ENCODE data around the gene SH3TC2.

Gene SH3TC2

DNA sequence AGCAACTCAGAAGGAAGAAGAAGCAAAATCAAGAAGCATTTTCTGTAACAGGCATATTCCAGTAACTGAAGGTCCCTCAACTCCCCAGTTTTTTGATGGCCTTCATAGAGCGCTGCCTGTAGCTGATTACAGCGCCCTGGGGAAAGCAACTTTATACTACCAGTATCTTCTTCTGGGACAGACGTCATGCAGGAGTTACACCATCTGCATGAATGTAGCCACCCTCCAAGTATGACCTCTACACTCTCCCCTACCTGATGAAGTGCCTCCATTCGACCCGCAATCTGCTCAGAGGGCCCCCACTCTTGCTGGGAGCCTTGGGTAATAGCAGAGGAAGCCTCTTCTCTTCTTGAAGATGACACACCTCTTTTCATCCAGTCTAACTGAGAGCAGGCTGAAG, 21.0 kb upstream of the SH3TC2 start (continued):
- TF ChIP-seq ZNF521 (tag by site-specific recombination; IDR thresholded peaks at IDR 0.05) = no peak
- no peak for TF ChIP-seq ZNF10 (tag by site-specific recombination; IDR thresholded peaks at IDR 0.05)
- no peak for TF ChIP-seq ZNF366 (tag by site-specific recombination; conservative IDR thresholded peaks at IDR 0.05)

DNA sequence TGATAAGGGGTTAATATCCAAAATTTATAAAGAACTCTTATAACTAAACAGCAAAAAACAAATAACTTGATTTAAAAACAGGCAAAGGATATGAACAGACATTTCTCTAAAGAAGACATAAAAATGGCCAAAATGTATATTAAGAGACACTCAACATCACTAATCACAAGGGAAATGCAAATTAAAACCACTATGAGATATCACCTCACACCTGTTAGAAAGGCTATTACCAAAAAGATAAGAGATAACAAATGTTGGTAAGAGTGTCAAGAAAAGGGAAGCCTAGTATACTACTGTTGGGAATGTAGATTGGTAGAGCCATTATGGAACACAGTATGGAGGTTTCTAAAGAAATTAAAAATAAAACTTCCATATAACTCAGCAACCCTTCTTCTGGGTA, 19.4 kb upstream of the SH3TC2 start:
- no peaks in the 10 kb centered on the region for H3K9me3 ChIP-seq (ENCODE audit: control insufficient read depth, insufficient read depth, low read depth, low read length)
- H3K4me3 ChIP-seq (ENCODE audit: low read depth, low read length) = no peak overlapping the region
- no peak overlapping the region for H3K27ac ChIP-seq (ENCODE audit: extremely low read depth, low read depth, low read length)
- no peaks in the 10 kb centered on the region for H3K36me3 ChIP-seq (ENCODE audit: control insufficient read depth in 2 of 2, insufficient read depth in 1 of 2, low read length in 2 of 2)
- no peaks in the 10 kb centered on the region for H3K4me1 ChIP-seq (ENCODE audit: control insufficient read depth, insufficient read depth, low read length)
- POLR2A ChIA-PET = no interaction called here
- TF ChIP-seq ZNF670 (tag by site-specific recombination; IDR thresholded peaks at IDR 0.05; ENCODE audit: low read depth) (no peak), SP7 (tag by site-specific recombination; IDR thresholded peaks at IDR 0.05) (no peak), ZNF155 (tag by site-specific recombination; IDR thresholded peaks at IDR 0.05) (no peak), ZNF792 (tag by site-specific recombination; IDR thresholded peaks at IDR 0.05) (no peak), GLIS2 (tag by site-specific recombination; IDR thresholded peaks at IDR 0.05) (no peak), ZNF701 (tag by site-specific recombination; IDR thresholded peaks at IDR 0.05) (no peak), ZBTB21 (tag by site-specific recombination; IDR thresholded peaks at IDR 0.05) (no peak), ZNF473 (tag by site-specific recombination; IDR thresholded peaks at IDR 0.05) (no peak), OVOL3 (tag by site-specific recombination; IDR thresholded peaks at IDR 0.05) (no peak)
- TF ChIP-seq, protein P1, sequence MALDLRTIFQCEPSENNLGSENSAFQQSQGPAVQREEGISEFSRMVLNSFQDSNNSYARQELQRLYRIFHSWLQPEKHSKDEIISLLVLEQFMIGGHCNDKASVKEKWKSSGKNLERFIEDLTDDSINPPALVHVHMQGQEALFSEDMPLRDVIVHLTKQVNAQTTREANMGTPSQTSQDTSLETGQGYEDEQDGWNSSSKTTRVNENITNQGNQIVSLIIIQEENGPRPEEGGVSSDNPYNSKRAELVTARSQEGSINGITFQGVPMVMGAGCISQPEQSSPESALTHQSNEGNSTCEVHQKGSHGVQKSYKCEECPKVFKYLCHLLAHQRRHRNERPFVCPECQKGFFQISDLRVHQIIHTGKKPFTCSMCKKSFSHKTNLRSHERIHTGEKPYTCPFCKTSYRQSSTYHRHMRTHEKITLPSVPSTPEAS (tag by site-specific recombination; IDR thresholded peaks at IDR 0.05) = no peak
- TF ChIP-seq, protein P2, sequence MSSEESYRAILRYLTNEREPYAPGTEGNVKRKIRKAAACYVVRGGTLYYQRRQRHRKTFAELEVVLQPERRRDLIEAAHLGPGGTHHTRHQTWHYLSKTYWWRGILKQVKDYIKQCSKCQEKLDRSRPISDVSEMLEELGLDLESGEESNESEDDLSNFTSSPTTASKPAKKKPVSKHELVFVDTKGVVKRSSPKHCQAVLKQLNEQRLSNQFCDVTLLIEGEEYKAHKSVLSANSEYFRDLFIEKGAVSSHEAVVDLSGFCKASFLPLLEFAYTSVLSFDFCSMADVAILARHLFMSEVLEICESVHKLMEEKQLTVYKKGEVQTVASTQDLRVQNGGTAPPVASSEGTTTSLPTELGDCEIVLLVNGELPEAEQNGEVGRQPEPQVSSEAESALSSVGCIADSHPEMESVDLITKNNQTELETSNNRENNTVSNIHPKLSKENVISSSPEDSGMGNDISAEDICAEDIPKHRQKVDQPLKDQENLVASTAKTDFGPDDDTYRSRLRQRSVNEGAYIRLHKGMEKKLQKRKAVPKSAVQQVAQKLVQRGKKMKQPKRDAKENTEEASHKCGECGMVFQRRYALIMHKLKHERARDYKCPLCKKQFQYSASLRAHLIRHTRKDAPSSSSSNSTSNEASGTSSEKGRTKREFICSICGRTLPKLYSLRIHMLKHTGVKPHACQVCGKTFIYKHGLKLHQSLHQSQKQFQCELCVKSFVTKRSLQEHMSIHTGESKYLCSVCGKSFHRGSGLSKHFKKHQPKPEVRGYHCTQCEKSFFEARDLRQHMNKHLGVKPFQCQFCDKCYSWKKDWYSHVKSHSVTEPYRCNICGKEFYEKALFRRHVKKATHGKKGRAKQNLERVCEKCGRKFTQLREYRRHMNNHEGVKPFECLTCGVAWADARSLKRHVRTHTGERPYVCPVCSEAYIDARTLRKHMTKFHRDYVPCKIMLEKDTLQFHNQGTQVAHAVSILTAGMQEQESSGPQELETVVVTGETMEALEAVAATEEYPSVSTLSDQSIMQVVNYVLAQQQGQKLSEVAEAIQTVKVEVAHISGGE (tag by site-specific recombination; conservative IDR thresholded peaks at IDR 0.05; ENCODE audit: low read depth) = no peak
- CTCF ChIA-PET = interaction anchor here (1.2 kb wide), 1 partner anchor 33 kb away, joined by 5 read pairs; no protein-coding TSS in a partner anchor

DNA sequence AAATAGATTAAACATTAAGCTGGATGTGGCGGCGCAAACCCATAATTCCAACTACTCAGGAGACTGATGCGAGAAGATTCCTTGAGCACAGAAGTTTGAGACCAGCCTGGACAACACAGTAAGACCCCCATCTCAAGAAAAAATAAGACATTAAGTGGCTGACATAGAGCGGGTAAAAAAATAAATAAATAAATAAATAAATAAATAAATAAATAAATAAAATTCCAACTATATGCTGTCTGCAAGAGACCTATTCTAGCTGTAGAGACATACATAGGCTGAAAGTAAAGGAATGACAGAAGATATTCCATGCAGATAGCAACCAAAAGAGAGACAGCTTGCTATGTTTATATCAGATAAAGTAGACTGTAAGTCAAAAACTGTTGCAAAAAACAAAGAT, 17.4 kb upstream of the SH3TC2 start:
- Histone ChIP-seq H3K9me3 (ENCODE audit: control insufficient read depth, insufficient read depth, low read depth, low read length) (no peaks in the 10 kb centered on the region), H3K27ac (ENCODE audit: extremely low read depth, low read depth, low read length) (no peak overlapping the region), H3K4me3 (ENCODE audit: low read depth, low read length) (no peak overlapping the region), H3K4me1 (ENCODE audit: control insufficient read depth, insufficient read depth, low read length) (no peaks in the 10 kb centered on the region), H3K36me3 (ENCODE audit: control insufficient read depth in 2 of 2, insufficient read depth in 1 of 2, low read length in 2 of 2) (no peaks in the 10 kb centered on the region)
- ChIA-PET POLR2A (no interaction called here), CTCF (interaction anchor here (1.0 kb wide), 1 partner anchor 349 kb away, joined by 4 read pairs; no protein-coding TSS in a partner anchor)
- TF ChIP-seq ZNF274 (IDR thresholded peaks at IDR 0.05; ENCODE audit: low read length) (no peak), ZNF274 (tag by site-specific recombination; IDR thresholded peaks at IDR 0.05; ENCODE audit: borderline replicate concordance) (no peak), YY2 (tag by site-specific recombination; IDR thresholded peaks at IDR 0.05) (no peak), ZNF555 (tag by site-specific recombination; conservative IDR thresholded peaks at IDR 0.05) (peak; percentile 88), ZNF623 (tag by site-specific recombination; IDR thresholded peaks at IDR 0.05) (peak; percentile 69; the same call in 1 of the 2 replicates), ZNF114 (tag by site-specific recombination; IDR thresholded peaks at IDR 0.05) (no peak)
- TF ChIP-seq, protein P2 (tag by site-specific recombination; conservative IDR thresholded peaks at IDR 0.05; ENCODE audit: low read depth) = peak; percentile 78
- TF ChIP-seq, protein P3, sequence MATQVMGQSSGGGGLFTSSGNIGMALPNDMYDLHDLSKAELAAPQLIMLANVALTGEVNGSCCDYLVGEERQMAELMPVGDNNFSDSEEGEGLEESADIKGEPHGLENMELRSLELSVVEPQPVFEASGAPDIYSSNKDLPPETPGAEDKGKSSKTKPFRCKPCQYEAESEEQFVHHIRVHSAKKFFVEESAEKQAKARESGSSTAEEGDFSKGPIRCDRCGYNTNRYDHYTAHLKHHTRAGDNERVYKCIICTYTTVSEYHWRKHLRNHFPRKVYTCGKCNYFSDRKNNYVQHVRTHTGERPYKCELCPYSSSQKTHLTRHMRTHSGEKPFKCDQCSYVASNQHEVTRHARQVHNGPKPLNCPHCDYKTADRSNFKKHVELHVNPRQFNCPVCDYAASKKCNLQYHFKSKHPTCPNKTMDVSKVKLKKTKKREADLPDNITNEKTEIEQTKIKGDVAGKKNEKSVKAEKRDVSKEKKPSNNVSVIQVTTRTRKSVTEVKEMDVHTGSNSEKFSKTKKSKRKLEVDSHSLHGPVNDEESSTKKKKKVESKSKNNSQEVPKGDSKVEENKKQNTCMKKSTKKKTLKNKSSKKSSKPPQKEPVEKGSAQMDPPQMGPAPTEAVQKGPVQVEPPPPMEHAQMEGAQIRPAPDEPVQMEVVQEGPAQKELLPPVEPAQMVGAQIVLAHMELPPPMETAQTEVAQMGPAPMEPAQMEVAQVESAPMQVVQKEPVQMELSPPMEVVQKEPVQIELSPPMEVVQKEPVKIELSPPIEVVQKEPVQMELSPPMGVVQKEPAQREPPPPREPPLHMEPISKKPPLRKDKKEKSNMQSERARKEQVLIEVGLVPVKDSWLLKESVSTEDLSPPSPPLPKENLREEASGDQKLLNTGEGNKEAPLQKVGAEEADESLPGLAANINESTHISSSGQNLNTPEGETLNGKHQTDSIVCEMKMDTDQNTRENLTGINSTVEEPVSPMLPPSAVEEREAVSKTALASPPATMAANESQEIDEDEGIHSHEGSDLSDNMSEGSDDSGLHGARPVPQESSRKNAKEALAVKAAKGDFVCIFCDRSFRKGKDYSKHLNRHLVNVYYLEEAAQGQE (tag by site-specific recombination; IDR thresholded peaks at IDR 0.05) = peak; percentile 63; the same call in 1 of the 2 replicates

All from HEK293 (cell line).